SK-N-MC (cell line): ENCODE results near the gene NCOA1.

Experiments used
- EZH2 ChIP-seq: fragments of 200-600 bp; sonication (generic); IDR thresholded peaks from one replicate; pipeline ENCODE4 v1.6.1; 2017; ENCODE audit warnings: antibody characterized with exemption
- FOXP2 ChIP-seq: optimal IDR thresholded peaks from 2 replicates; pipeline ENCODE3; 2011; ENCODE audit warnings: mild to moderate bottlenecking, moderate library complexity; ENCODE audit not compliant: insufficient read depth; ENCODE audit errors: extremely low read length, control extremely low read depth
- POLR2AphosphoS5 ChIP-seq: IDR thresholded peaks from 2 replicates; pipeline ENCODE4 v1.6.1; 2012; ENCODE audit warnings: mild to moderate bottlenecking, low read depth, low read length, borderline replicate concordance

DNA sequence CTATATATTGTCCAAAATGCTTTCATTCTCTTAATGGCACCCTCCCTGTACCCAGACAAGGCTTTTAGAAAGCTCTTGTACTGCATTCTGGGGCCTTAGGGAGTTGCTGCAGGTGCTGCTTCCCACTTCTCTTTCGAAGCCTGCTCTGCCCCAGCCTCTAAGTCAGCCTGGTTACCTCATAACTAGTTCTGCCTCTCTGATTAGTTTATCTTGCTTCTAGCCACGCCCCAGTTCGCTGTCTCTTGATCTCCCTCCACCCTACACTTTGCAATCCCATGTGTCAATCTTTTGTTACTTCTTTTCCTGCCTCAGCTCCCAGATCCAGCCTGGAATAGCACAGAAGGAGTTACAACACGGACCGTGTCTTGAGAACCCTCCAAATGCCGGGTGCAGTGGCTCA is 13.8 kb upstream of the NCOA1 start:
- no peak for TF ChIP-seq POLR2AphosphoS5
- TF ChIP-seq EZH2 = no peak
- TF ChIP-seq FOXP2 = no peak
